HG03280 (cell line): ENCODE data around the gene MRPS7.

Experiments
- ATAC-seq: cut with Tn5 transposase; IDR thresholded peaks from one replicate; pipeline ENCODE4 v1.9.1; 2021; ENCODE audit warnings: mild to moderate bottlenecking, moderate library complexity; ENCODE audit not compliant: unreplicated experiment

Gene MRPS7

DNA sequence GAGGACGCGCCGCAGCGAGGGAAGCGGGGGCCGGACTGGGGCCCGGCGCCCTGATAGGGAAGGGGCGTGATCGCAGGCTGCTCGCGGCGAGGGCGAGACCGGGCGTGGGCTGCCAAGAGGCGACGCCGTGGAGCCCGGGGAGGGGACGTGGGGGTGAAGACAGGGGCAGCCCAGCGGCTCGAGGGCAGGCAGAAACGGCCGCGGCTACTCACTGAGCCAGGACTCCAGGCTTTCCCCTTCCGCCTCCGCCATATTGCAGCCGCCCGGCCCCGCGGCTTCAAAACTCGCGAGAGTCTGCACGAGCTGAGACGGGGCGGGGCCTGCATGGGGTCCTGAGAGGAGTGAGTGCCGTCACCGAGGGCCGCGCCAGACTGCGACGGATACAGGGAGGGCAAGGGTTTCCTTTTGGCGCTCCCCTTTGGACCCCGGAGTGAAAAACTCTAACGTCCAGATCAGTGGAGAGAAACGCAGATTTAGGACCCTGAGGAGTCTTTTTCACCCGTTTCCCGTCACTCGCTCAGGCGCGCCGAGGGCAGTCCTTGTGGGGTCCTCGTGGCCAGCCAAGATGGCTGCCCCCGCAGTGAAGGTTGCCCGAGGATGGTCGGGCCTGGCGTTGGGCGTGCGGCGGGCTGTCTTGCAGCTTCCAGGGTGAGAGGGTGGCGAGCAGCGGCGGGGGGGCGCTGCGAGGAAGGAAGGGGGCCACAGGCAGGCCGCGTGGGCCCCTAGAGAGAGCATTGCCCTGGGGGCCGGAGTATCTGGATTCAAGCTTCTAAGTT lies at the start of gene MRPS7, which contains the start of gene GGA3:
MRPS7 (plus strand) TSS at position 544 of the 776 bp plus-strand sequence; CDS start at position 566, 22 bp downstream.
GGA3 (minus strand) TSS at position 271 of the 776 bp plus-strand sequence; CDS start at position 252, 19 bp downstream.
- peak; percentile 87 for ATAC-seq

GRCh38 chr17:75218131-75218530 lies 43.5 kb upstream of the MRPS7 start:
- no peak for ATAC-seq

DNA sequence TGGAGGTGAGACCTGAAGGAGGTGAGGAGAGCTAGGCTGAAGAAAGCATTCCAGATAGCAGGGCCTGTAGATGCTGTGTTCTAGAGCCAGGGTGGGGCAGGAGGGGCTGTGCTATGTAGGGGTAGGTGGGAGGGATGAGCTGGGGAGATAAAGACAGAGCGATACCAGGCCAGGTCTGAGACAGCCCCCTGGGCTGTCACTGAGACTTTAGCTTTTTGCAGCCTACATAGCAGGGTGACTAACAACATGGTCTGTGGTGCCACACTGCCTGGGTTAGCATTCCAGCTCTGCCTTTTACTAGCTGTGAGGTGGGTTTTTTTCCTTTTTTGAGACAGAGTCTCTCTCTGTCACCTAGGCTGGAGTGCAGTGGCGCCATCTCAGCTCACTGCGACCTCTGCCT lies 41.9 kb upstream of the MRPS7 start:
- ATAC-seq: no peak

DNA sequence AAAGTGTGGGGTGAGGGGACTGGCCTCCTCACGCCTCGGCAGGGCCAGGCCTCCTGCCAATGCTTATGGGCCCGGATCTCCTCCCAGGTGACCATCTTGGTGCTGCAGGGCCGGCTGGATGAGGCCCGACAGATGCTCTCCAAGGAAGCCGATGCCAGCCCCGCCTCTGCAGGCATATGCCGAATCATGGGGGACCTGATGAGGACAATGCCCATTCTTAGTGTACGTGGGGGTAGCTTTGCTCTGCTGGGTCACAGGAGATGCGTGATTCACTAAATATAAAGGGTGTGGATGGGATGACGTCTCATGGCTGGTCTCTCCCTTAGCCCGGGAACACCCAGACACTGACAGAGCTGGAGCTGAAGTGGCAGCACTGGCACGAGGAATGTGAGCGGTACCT lies 36.7 kb upstream of the MRPS7 start:
- ATAC-seq: no peak

DNA sequence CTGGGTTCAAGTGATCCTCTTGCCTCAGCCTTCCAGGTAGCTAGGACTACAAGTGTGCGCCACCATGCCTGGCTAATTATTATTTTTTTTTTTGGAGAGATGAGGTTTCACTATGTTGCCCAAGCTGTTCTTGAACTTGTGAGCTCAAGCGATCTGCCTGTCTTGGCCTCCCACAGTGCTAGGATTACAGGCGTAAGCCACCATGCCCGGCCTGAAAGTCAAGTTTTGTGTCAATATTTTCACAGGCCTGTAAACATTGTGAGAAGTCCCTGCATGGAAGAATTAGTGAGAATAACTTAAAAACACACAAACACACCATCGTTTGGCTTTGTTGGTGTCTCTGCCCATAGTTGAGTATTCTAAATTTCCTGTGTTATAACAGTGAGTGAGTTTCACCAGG lies 34.0 kb upstream of the MRPS7 start:
- ATAC-seq: no peak

DNA sequence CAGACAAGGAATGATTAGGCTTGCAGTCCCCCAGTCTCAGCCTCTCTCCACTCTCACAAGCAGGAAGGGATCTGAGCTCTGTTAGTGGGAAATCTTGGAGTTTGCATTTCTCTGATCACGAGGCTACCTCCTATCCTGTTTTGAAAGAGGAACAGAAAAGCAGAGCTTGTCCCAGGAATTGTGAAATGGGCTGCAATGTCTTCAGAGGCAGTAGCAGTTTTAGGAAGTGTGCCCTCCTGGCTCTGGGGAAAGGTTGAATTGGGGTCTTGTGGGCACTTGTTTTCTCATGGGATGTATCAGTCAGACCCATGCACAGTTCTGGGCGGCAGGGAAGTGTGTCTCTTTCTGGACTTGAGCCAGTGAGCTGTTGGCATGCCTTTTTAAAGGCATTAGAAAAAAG lies 33.4 kb upstream of the MRPS7 start:
- no peak for ATAC-seq

- no peak for ATAC-seq
These were observed 32.8 kb upstream of the MRPS7 start for GRCh38 chr17:75228847-75229246.

DNA sequence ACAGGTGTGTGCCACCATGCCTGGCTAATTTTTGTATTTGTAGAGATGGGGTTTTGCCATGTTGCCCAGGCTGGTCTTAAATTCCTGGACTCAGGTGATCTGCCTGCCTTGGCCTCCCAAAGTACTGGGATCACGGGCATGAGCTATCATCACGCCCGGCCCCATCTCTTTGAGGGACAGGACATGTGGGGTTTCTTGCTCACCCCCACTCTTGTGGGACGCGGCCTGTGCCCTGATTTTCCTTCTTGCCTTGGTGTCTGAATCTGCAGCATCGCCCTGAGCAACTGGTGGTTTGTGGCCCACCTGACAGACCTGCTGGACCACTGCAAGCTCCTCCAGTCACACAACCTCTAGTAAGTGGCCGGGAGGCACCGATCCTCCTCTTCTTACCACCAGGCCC lies 30.6 kb upstream of the MRPS7 start:
- no peak for ATAC-seq

GRCh38 chr17:75231741-75232464 lies 29.8 kb upstream of the MRPS7 start:
- ATAC-seq: no peak

GRCh38 chr17:75232786-75233185 lies 28.9 kb upstream of the MRPS7 start:
- no peak for ATAC-seq

DNA sequence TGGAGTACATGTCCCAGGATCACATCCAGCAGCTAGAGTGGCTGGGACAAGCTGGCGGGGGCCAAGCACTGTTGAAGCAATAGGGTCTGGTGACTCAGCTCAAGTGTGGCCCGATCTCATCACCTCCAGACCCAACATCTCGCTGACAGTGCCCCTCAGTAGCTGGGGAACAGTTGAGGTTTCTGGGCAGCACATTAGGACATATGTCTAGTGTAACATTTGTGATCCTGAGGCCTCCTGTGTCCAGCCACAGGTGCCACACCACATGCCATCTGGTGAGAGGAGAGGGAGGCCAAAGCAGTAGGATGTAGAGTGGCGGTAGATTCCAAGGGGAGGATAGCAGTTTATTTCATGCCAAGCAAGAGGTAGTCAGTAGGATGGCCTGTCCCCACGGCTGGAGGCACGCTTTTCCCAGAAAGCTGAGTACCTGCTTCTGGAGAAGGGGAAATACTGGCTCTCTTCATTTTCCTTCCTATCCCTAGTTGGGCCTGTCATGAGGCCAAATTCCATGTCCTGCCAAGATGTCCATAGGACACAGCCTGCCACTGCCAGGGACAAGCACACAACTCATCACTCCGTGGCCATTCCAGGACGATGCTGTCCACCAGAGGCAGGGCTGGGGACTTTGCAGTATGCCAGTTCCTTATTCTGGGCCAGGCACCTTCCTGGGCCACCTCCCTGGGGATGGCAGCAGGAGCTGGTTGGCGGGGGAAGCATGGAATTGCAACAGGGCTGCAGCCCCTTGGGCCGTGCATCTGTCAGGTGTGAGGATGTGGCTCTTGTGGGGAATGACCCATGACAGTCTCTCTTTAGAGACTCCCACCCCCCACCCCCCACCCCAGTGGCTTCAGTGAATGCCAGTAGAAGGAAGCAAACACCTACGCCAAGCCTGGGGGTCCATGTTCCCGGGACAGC lies 24.3 kb upstream of the MRPS7 start:
- ATAC-seq: no peak

DNA sequence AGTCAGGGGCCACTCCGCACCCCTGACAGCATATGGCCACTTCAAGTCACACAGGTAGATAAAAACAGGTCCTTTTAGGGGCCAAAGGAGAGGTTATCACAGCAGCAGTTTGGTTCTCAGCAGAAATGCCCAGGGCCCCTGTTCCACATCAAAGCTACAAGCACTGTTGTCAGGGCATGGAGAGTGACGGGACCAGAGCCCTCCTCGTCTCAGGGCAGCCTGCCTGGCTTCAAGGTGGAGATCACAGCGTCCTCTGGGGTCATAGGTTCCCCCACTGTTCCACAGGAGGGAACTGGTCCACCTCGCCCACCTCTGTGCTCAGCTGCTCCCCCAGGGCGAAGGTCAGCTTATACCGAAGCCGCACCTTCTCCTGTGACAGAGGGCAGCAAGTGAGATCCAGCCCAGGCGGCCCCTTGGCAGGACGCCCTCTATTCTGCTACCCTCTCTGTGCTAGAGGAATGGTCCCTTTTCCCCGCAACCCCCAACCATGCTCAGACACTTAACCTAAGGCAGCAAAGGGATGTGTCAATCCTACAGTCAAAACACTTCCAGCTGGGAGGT lies 23.6 kb upstream of the MRPS7 start:
- no peak for ATAC-seq

DNA sequence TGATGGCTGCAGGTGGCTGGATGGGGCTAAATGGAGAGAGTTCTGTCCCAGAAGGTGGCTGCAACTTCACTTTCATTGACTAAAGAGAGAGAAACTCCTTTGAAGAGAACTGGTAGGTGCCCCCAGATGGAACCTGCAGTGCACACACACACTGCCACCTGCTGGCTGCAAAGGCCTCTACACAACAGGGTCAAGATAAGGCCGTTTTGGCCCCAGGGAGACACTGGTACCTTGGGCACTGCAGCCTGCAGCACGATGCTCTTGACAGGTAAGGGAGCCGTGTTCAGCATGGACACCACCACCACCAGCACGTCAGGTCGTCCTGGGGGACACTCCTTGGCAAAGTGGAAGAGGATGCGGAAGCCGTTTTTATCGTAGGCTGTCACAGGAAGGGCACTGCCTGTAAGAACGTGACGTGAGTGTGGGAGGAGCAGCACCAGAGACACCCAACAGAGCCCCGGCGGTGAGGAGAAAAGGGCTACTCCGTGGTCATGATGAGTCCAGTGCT lies 22.9 kb upstream of the MRPS7 start:
- peak; percentile 68 for ATAC-seq

GRCh38 chr17:75239214-75239613 lies 22.5 kb upstream of the MRPS7 start:
- no peak for ATAC-seq

GRCh38 chr17:75239778-75240393 lies 21.8 kb upstream of the MRPS7 start:
- ATAC-seq: no peak

DNA sequence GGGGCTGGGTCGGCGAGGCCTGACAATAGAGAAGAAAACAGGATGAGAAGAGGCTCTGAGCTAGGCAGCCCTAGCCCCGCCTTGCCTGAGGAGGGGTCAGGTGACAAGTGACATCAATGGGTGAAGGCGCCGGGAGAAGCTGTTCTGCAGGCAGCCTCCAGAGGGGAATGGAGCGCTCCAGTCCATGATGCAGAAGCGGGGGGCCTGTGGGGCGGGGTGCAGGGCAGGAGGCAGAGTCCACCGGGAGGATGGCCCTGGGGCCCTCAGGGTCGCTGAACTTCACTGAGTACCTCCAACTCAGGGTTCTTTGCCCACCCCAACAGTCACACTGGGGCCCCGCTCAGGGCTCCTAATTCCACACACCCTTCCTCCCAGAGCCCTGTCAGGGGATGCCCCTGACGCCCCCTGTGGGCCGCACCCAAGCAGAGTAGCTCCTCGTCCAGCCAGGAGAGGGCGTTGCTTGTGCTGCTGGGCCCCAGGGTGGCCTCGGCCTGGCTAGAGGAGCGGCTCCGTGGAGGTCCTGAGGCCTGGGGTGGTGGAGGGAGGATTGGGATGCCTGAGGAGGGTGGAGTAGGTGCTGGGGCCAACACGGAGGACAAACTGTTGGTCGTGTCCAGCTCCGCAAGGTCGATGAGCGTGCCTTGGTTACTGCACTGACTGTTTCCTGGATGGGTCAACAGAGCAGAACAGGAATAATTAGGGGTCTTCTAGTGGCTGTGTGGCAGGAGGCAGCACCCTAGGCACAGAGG lies 21.1 kb upstream of the MRPS7 start:
- no peak for ATAC-seq

DNA sequence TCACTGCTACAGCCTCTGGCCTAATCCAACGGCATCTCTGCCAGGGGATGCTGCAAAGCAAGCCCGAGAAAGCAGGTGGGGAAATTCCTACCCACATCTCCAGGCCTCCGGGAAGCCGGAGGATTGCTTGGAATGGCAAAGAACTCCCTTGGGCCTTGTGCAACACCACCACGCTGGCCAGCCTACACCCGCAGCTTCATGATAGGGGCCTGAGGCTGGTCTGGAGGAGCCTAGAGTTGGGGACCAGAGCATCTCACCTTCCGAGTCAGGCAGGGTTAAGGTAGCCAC lies 20.6 kb upstream of the MRPS7 start:
- ATAC-seq: no peak

DNA sequence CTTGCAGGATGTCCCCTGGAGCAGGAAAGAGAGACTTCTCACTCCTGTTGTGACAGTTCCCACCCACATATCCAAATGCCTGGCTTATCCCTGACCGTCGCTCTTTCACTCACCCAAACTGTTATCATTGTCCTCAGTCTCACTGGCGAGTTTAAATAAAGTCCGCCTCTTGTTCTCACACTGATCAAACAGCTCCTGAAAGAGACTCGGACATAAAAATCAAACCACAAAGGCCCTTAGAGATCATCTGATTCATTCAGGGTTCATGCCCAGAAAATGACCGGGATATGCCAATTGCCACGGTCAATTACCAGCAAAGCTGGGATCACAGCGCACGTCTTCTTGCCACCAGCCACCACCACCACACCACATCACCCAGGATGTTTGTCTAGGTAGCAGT lies 20.2 kb upstream of the MRPS7 start:
- ATAC-seq: no peak

DNA sequence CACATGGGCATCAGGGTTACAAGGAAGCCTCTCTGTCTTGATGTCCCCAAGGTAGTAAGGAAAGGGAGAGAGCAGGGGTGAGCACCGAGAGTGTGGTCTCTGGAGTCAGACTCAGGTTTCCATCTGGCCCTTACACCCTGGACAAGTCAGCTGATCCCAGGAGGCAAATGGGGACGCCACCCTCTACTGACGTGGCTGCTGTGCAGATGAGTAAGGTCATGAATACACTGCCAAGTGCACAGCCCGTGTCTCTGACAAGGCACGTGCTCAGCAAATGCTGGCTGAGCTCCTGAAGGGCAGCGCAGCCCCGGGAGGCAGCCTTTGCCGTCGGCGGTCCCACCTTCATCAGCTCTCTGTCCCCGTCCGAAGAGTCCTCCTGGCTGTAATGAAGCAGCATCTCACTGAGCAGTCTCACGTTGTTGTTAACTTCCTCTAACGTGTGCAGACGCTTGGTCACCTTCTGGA lies 19.7 kb upstream of the MRPS7 start:
- ATAC-seq: no peak
